Urothelium cell line (cell line): ENCODE measurements around the gene UBE2V1.
"Not testable (repeated sequence)": the region's sequence is repeated elsewhere in the genome, so short reads cannot be mapped to it uniquely, and the experiment has no call there.

ENCODE experiments used
- DNase-seq: peaks from one replicate; pipeline ENCODE4 v3.0.0; 2011; ENCODE audit warnings: low spot score, mixed read lengths
- FAIRE-seq: peaks from 2 replicates; lab custom pipeline; 2011; peaks lifted over from hg19 to GRCh38; lab: Jason Lieb, UNC

The UBE2V1 gene

DNA sequence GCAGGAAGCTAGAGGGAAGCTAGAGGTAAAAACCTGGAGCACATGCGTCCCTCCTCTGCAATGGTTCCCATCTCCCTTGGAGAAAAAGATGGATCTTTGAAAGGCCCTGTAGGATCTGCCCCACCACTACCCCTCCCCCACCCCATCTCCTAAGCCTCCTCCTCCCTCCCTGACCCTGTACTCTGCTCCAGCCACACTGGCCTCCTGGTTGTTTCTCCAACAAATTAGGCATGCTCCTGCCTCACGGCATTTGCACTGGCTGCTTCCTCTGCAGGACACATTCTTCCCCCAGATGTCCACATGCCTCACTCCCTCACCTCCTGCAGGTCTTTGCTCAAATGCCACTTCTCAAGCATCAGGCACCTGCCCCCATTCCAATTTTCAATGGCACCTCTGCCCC is 45.5 kb downstream of the UBE2V1 start:
- no peak for FAIRE-seq
- no peak for DNase-seq

- DNase-seq, result no peak
- FAIRE-seq, result no peak
Measured at GRCh38 chr20:50067018-50067417, 45.9 kb downstream of the UBE2V1 start.

DNA sequence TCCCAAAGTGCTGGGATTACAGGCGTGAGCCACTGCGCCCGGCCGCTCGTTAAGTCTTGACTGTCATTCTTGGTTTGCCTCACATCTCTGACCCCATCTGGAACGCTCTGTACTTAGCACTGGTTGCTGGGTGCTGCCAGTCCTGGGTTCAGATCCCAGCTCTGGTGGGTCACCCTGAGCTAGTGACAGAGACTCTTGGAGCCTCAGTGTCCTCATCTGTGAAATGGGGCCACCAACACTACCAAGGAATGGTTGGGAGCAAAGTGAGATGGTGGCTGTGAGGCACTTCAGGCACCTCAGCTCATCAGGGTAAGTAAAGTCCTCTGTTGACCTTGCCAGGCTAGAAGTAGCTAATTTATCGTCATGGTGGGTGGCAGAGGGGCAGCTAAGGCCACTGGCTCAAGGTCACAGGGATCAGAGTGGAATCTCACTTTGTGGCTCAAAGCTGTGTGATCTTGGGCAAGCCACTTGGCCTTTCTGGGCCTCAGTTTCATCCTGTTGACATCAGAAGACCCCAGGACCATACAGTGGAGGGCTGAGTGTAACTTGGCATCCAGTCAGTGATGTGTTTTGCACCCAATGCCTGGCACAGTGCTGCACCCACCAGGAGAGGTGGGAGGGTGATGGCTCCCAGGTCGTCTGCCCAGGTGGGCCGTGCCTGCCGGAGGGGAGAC is 46.7 kb downstream of the UBE2V1 start:
- DNase-seq, result no peak
- FAIRE-seq, result no peak

DNA sequence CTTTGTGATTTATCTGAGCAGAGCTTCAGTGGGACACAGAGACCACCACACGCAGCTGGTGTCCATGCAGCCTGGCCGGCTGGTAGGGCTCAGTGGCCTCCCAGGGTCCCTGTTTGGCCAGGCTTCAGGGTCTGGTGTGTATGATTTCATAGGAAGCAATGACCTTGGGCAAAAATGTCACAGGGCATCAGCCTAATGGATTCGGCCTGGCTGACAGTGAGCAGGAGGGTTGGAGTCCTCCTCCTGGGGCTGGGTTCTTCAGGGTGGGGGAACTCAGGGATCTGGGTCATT is 47.7 kb downstream of the UBE2V1 start:
- DNase-seq, result no peak
- no peak for FAIRE-seq

DNA sequence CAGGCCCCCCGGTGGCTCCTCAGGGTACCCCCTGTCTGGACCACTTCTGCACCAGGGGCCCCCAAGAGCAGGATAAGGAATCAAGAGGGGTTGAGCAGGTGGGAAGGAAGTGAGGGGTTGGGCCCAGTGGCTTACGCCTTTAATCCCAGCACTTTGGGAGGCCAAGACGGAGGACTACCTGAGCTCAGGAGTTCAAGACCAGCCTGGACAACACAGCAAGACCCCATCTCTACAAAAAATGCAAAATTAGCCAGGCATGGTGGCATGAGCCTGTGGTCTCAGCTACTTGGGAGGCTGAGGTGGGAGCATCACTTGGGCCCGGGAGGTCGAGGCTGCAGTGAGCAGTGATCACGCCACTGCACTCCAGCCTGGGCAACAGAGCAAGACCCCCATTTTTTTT is 49.2 kb downstream of the UBE2V1 start:
- DNase-seq, FAIRE-seq: not testable (repeated sequence)

- no peak for DNase-seq
- no peak for FAIRE-seq
Measured at GRCh38 chr20:50062006-50062838, 50.7 kb downstream of the UBE2V1 start.

GRCh38 chr20:50061151-50062005 is 51.6 kb downstream of the UBE2V1 start:
- DNase-seq (no peak), FAIRE-seq (no peak)

- DNase-seq (no peak), FAIRE-seq (no peak)
Measured at GRCh38 chr20:50058662-50059402, 54.1 kb downstream of the UBE2V1 start.

DNA sequence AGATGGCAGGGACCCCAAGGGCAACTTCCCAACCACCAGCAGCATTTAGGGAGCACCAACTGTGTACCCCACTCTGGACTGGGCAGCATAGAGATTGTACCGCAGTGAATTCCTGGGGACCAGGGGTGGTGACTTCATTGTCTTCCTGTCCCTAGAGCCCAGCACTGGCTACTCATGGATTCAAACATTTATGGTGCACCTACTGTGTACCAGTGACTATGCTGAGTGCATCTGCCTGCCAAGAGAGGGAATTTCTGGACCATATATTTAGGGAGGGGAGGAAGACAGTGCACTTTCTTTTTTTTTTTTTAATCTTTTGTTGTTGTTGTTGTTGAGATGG is 55.3 kb downstream of the UBE2V1 start:
- FAIRE-seq (no peak), DNase-seq (no peak)

DNA sequence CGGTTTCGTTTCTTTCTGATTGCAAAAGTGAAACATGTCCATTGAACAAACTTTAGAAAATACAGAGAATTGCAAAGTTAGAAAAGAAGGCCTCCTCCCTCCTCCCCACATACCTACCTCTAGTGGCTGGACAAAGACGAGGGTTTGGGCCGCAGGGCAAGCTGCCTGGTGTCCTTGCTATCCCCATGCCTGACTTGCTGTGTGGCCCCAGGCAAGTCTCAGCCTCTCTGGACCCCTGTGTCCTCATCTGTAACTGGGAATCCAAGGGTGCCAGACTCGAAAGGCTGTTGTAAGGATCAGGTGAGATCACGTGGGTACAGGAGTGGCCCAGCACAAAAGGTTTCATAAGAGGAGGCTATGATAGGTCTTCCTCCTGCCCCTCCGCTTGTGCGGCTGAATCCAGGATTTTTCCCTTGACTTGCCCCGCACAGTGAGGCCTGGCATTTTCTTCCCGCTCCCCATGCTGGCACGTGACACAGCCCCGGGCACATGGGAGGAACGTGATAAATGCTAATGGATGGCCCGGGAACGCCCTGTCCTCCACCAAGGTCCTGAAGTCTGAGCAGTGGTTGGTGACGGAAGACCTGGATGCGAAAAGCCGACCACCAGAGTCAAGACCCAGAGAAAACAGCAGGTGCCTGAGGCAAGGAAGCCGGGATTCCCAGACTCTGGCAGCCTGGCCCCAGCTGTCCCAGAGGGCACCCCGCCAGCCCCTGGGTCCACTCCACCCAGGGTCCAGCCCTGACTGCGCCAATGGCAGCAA is 55.8 kb downstream of the UBE2V1 start:
- DNase-seq (no peak), FAIRE-seq (no peak)

GRCh38 chr20:50056408-50056926 is 56.5 kb downstream of the UBE2V1 start:
- FAIRE-seq (peak; percentile 79), DNase-seq (no peak)

GRCh38 chr20:50055524-50056083 is 57.3 kb downstream of the UBE2V1 start:
- DNase-seq (no peak), FAIRE-seq (no peak)

DNA sequence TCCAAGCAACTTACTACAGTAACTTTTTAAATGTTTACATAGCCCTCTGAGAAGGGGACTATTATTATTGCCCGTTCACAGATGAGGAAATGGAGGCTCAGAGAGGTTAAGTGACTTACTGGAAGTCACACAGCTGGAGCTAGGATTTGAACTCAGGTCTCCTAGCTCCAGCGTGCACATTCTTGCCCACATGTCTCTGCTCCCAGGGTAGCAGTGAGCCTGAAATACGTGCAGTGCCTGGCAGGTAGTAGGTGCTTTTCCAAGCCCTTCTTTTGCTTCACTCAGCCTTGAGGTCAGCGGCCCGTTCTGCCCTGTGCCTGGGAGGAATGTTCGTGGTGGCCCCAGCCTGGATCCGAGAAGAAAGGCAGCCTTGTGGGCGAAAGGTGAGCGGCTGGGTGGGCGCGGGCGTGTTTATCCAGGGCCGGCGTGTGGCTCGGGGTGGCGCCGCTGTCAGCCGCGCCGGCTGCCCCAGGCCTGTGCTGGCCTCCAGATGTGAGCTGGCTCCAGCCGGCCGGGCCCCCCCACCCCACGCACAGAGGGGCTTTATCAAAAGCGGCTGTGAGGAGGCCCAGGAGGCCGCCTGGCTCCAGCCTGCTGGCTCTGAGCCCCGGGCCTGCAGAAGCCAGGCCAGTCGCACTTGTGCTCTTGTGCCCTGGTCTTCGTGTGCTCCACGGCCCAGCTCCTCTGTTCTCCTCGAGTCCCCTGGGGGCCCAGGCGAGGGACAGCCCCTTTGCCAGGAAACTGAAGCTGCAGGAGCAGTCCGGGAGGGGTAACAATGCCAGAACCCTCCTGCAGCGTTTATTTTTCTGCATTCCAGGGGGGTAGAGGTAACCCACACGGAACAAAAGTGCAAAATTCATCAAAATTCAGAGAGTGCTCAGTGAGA is 58.1 kb downstream of the UBE2V1 start:
- FAIRE-seq, result no peak
- peak; percentile 53 for DNase-seq

DNA sequence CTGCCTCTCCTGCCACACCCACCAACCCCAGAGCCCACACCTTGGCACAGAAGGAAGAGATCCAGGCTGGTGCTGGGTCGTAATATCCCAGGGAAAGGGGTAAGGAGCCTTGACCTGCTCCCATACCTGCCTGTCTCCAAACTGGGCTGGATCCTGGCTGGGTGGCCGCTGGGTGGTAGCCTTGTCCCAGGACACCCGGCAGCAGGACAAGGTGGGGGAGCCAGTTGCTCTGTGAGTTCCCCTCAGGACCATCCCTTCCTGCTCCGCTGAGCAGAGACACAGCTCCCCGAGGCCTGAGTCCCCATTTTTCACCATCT is 58.8 kb downstream of the UBE2V1 start:
- DNase-seq, result no peak
- FAIRE-seq, result no peak

- no peak for FAIRE-seq
Measured at GRCh38 chr20:50053362-50054230, 59.4 kb downstream of the UBE2V1 start.

GRCh38 chr20:50052550-50053361 is 60.2 kb downstream of the UBE2V1 start:
- no peak for DNase-seq
- no peak for FAIRE-seq

More at GRCh38 chr20:50053362-50054230, 59.4 kb downstream of the UBE2V1 start:
- DNase-seq, result no peak

DNA sequence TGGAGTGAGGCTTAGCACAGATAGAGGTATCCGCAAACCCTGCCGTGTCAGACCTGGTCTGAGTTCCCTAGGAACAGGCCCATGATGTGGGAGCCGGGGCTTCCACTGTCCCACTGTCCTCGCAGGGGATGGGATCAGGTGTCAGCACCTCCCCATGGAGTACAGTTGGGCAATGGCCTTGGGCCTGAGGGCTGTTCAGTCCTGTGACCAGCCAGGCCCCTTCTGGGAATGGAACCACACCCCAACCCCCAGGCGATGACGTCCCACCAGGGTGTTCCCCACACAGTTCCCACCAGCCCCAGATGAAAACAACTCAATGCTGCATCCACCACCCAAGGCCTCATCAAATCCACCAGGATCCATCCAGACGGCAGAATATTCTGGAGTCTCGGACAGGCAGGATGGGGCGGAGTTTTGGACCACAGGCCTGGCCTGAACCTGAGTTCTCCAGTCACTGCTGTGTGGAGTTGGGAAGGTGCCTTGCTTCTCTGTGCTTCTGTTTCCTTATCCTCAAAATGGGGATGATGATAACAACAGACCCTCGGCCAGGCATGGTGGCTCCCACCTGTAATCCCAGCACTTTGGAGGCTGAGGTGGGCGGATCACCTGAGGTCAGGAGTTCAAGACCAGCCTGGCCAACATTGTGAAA is 62.2 kb downstream of the UBE2V1 start:
- no peak for FAIRE-seq
- DNase-seq, result no peak
